GM18498 (cell line): ENCODE data around the gene TRABD2A.
A peak's percentile ranks its signal among the peaks of the same experiment; 100 is the strongest.
"Not testable (repeated sequence)": the region's sequence is repeated elsewhere in the genome, so short reads cannot be mapped to it uniquely, and the experiment has no call there.

ENCODE experiments used
- ATAC-seq: cut with Tn5 transposase; IDR thresholded peaks from one replicate; pipeline ENCODE4 v1.9.1; 2021; ENCODE audit warnings: mild to moderate bottlenecking, moderate library complexity; ENCODE audit not compliant: unreplicated experiment

TRABD2A gene

GRCh38 chr2:84882414-84882738 lies 1.5 kb upstream of the TRABD2A start:
- no peak for ATAC-seq

- peak; percentile 73 for ATAC-seq
Measured at GRCh38 chr2:84881581-84882413, 913 bp upstream of the TRABD2A start.

DNA sequence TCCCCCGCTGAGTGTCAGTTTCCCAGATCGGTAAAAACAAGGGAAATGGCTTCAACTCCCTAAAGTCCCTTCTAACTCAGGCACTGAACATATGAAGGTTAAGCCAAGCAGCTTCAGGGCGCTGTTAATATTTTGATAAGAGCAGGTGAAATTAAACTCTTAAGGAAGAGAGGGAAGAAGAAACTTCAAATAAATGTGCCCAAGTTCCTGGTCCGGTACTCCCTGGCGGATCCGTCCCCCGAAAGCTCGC lies 564 bp downstream of the TRABD2A start:
- no peak for ATAC-seq

DNA sequence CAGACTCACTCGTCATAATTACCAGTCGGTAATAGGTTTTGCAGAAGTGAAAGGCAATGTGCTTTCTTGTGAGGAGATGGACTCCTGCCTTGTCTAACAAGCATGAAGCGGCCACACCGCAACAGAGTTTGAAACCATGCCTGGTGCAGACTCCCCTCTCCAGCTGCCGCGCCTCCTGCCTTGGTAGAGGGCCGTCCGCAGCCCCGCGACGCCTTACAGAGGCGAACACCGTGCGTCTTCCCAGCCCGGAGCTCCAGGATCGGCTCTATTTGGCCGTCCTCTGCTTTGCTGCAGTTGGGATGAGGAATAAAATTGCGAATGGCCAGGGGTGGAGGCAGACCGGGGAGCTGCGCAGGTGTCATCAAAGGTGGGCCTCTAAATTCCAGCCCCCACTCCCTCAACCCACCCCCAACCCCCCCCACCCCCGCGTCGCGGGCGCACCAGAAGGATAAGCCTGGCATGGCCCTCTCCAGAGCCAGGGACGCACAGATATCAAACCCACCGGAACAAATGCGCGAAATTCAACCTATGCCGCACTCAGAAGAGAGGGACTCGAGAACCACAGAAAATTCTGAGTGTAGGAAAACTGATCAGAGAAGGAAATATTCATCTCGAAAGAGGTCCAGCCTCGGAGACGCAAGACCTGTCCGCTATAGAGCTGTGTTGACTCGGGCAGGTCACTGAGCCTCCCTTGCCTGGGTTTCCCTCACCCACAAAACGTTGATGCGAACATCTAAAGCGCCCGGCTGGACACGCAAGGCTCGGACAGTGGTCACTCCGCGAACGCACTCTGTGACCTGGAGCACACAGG lies 1.1 kb downstream of the TRABD2A start:
- peak; percentile 60 for ATAC-seq

DNA sequence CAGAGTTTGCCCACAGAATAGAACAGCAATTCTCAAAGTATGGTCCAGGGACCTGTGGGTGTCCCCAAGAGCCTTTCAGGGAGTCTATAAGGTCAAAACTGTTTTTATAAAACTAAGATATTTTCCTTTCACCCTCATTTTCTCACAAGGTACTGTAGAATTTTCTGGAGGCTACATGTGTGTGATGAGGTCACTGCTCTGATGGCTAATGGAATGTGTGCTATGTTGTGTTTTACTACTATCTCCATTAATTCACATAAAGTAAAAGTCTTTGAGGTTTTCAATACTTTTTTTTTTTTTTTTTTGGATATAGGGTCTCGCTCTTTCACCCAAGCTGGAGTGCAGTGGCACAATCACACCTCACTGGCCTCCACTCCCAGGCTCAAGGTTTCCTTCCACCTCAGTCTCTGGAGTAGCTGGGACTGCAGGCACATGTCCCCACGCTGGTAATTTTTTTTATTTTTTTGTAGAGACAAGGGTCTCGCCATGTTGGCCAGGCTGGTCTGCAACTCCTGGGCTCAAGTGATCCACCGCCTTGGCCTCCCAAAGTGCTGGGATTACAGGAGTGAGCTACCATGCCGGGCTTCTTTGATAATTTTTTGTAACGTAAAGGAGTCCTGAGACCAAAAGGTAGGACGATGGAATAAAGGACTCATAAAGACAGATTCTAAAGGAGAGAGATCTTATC lies 1.8 kb downstream of the TRABD2A start:
- no peak for ATAC-seq

DNA sequence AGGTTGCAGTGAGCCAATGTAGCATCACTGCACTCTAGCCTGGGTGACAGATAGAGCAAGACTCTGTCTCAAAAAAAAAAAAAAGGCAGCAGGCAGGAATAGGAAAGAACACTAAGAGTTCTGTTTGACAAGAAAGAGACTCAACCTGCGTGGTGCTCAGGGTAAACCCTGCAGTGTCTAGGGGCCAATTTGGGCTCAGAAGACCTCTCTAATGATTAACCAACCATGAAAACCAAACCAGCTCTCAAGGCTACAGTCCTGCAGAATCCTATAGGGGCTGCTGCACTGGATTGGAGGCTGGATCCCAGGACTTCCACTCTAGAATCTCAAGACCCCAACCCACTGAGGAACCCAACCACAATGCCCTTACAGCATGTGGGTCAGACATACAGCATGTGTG lies 2.4 kb downstream of the TRABD2A start:
- no peak for ATAC-seq

DNA sequence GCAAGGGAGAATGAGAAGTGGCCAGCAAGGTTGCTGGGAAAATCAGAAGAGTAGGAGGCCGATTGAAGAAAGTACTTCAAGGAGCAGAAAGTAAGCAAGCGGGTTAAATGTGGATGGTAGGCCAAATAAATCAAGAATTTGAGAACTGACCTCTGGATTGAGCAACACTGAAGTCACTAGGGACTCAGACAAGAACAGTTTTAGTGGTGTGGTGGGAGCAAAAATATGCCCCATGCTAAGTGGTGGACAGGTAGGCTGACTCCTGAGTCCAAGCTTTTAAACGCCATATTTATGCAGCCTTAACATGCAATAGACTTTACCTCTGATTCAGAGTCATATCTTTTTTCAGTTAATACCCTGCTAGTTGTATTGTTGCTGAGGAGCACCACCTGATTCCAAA lies 4.5 kb downstream of the TRABD2A start:
- ATAC-seq: no peak

DNA sequence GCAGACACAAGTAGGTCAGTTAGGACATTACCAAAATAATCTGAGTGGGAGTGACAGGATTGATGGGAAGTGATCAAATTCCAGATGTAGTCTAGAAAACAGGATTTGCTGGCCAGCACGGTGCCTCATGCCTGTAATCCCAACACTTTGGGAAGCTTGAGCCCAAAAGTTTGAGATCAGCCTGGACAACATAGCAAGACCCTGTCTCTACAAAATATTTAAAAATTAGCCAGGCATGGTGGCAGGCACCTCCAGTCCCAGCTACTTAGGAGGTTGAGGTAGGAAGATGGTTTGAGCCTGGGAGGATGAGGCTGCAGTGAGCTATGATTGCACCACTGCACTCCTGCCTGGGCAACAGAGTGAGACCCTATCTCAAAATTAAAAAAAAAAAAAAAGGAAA lies 5.3 kb downstream of the TRABD2A start:
- not testable (repeated sequence) for ATAC-seq

DNA sequence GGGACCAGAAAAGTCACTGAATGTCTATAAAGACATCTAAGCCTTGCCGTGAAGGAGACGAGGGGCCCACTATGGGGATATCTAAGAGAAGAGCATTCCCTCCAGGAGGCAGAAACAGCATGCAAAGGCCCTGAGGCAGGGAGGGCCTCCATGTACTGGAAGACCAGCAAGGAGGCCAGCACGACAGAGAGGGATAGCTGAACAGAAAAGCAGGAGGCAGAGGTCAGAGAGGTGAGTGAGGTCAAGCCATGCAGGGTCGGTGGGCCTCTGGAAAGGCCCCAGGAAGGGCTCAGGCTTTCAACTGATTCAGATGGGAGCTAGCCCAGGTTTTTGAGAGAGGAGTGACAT lies 5.7 kb downstream of the TRABD2A start:
- ATAC-seq: no peak

DNA sequence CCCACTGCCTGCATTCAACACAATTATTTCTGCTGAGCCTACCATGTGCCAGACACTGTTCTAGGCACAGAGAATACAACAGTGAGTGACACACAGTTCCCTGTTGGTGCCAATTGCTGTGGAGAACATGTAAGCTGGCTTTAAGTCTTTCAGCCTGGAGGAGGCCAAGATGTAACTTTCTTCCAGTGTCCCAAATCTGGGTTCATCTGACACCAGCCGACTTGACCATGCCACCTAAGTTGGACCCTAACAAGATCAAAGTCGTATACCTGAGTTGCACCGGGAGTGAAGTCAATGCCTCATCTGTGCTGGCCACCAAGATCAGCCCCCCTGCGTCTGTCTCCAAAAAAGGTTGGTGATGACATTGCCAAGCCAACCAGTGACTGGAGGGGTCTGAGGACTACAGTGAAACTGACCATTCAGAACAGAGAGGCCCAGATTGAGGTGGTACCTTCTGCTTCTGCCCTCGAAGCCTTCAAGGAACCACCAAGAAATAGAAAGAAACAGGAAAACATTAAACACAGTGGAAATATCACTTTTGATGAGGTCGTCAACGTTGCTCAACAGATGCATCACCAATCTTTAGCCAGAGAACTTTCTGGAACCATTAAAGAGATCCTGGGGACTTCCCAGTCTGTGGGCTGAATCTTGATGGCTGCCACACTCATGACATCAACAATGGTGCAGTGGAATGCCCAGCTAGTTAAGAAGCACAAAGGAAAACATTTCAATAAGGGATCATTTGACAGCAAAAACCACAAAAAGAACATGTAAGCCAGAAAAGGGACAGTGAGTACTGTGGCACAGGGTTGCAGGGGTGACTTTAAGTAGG lies 6.3 kb downstream of the TRABD2A start:
- ATAC-seq: no peak

DNA sequence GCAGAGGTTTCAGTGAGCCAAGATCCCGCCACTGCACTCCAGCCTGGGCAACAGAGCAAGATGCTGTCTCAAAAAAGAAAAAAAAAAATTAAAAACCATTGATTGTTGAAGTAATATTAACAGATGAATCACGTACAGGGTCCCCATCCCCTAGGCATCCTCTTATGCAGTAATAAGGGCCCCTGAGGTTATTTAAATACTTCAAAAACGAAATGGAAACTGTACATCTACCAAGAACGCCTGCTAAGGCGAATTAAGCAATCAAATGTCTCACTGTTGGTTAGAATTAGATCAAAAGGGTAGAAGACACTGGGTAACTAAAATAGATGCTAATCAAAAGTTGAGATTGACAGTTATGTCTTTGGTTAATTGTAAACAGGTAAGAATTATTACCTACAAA lies 7.5 kb downstream of the TRABD2A start:
- no peak for ATAC-seq

DNA sequence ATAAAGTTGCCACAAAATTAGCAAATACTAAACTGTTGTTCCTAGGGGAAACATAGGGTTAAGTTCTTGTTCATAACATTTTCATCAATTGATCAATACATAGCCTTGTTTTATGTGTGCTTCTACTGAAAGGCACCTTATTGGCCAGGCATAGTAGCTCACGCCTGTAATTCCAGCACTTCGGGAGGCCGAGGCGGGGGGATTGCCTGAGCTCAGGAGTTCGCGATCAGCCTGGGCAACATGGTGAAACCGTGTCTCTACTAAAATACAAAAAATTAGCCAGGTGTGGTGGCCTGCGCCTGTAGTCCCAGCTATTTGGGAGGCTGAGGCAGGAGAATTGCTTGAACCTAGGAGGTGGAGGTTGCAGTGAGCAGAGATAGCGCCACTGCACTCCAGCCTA lies 8.2 kb downstream of the TRABD2A start:
- ATAC-seq: not testable (repeated sequence)

DNA sequence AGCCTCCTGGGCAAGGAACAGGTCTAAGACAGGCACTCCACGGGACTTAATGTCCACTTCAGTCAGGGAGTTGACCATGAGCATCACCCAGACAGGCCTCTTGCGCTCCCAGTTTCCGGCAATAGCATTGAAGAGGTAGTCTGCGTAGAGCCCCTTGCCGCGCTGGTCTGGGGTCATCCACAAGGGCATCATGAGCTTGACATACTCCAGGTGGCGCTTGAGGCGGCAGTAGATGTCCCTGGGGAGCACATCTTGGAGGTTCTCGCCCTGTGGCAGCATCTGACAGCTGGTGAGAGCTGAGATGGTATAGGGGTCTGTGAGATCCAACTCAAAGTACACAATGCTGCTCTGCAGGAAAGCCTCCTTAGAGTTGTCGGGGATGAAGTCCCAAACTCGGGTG lies 10.6 kb downstream of the TRABD2A start:
- no peak for ATAC-seq

DNA sequence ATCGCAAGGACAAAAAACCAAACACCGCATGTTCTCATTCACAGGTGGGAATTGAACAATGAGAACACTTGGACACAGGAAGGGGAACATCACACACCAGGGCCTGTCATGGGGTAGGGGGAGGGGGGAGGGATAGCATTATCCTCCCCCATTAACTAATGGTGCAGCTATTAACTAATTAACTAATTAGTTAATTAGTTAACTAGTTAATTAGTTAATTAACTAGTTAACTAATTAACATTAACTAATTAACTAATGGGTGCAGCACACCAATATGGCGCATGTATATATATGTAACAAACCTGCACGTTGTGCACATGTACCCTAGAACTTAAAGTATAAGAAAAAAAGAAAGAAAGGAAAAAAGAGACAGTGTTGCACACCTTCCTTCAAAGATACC lies 12.6 kb downstream of the TRABD2A start:
- not testable (repeated sequence) for ATAC-seq

DNA sequence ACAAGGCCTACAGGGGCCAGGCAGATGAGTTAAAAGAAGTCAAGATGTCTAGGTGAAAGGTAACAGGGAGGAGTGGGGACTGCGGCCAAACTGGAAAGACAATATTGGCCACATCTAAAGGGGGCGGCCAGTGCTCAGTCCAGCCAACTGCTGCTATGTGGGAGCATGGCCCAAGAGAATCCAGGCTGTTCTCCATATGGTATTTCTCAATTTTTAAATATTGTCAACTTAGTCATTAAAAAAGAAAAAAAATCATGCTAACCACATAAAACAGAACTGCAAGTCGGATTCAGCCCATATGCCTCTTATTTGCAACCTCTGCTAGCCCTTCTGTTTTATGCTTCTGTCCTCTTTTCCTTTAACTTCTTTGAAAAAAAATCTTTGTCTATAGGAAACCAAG lies 14.8 kb downstream of the TRABD2A start:
- no peak for ATAC-seq

DNA sequence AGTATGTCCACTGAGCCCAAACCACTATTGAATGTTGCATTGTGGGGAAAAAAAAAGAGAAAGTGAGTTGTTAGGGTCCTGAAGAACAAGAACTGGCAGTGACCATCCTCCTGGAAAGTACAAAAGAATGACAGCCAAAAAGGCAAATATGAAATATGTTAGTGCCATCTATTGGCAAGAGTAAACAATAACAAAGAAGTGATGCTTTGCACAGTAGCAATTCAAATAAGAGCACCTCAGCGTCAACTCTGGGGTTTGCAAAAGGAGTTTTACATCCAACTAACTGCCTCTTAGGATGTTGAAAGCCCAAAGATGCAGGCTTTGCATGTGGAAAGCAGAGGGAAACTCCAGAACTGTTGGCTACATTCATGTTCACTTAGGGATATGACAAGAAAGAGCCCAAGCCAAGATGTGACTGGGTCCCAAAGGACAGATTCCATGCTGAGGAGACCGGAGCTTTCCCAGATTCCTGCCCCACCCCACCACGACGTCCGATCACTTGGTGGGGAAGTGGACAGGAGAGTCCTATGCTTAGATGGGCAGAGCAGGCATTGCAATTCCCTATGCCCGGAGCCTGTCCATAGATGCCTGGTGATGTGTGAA lies 15.6 kb downstream of the TRABD2A start:
- ATAC-seq: no peak

DNA sequence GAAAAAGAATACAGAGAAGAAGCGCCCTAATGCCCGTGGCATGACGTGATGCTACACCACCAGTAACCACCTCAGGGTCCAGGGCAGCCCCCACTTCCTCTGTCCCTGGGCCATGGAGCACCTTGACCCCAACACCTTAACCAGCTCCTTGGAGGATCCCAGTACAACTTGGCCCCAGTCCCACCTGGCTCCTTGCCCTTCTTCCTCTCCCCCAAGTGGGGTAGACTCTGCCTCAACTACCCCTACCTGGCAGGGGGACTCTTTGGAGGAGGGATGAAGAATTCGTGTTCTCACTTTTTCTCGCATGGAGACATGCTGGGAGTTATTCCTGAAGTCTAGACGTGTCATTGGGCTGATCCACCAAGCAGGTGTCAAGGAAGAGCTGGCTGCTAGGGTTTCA lies 18.9 kb downstream of the TRABD2A start:
- ATAC-seq: no peak

DNA sequence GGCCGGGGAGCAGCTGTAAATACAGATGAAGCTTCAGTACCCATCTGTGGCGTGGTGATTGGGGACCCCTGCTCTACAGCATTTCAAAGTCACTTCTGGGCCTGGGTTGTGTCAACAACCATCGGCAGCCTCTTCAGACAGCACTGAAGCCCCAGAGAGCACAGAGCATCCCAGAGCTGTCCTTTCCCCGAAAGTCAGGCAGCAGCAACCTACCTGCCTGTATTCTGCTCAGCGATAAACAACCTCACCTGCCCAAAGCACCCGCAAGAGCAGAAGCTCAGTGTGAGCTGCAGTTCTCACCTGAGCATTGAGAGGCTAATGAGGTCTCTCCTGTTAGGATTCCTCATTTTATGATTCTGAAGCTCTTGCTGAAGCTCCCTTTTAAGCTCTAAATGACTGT lies 19.3 kb downstream of the TRABD2A start:
- ATAC-seq: no peak

GRCh38 chr2:84858937-84859336 lies 21.9 kb downstream of the TRABD2A start:
- no peak for ATAC-seq

DNA sequence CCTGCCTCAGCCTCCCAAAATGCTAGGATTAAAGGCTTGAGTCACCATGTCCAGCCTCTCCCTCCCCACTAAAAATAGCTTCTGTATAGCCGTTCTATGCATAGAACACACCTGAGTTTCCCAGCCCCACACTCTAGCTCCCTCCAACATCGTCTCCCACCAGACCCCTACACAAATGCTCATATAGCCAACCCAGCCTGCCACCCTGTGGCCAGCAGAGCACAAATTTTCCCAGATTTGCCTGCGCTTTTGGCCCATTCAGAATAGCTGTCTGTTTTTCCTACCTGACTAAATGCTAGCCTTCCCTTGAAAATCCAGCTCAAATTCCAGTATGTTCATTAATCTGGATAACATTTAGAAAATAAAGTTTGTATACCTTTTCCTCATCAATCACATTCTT lies 22.8 kb downstream of the TRABD2A start:
- no peak for ATAC-seq

- no peak for ATAC-seq
Measured at GRCh38 chr2:84857566-84857965, 23.3 kb downstream of the TRABD2A start.
